Keratinocyte (primary cell): ENCODE measurements around the gene OAS3. TPM values are rescaled to one million over a fixed set of nuclear protein-coding genes. Genes with fewer than 3 reads are reported as not detected.

Experiments
- DNase-seq: peaks from one replicate; pipeline ENCODE4 v3.0.0-alpha.2; 2011; ENCODE audit warnings: low read depth, missing footprints, low spot score
- FAIRE-seq: peaks from 2 replicates; lab custom pipeline; 2011; peaks lifted over from hg19 to GRCh38; lab: Jason Lieb, UNC
- H2AFZ ChIP-seq: 2 replicates; pipeline ENCODE4 v1.6.0; 2012; ENCODE audit warnings: low read length, control low read depth, inconsistent platforms; ENCODE audit not compliant: control insufficient read depth
- H3K27ac ChIP-seq: 2 replicates; pipeline ENCODE4 v1.5.1; 2011; ENCODE audit warnings: low read length; ENCODE audit not compliant: control insufficient read depth, insufficient read depth
- H3K27me3 ChIP-seq: 3 replicates; pipeline ENCODE4 v1.6.0; 2011; ENCODE audit warnings: low read length; ENCODE audit not compliant: control insufficient read depth, insufficient read depth; ENCODE audit errors: extremely low read depth
- H3K36me3 ChIP-seq, 2 experiments: 2 replicates in 1 of 2; 3 replicates in 1 of 2; pipeline ENCODE4 v1.5.1; 2011; ENCODE audit warnings: low read length in 2 of 2, mild to moderate bottlenecking in 1 of 2; ENCODE audit not compliant: control insufficient read depth in 2 of 2, insufficient read depth in 2 of 2; ENCODE audit errors: extremely low read depth in 1 of 2
- H3K4me1 ChIP-seq: 3 replicates; pipeline ENCODE4 v1.5.1; 2011; ENCODE audit warnings: low read length; ENCODE audit not compliant: control insufficient read depth, insufficient read depth; ENCODE audit errors: extremely low read depth
- H3K4me2 ChIP-seq: 3 replicates; pipeline ENCODE4 v1.6.0; 2011; ENCODE audit warnings: low read depth, low read length; ENCODE audit not compliant: control insufficient read depth, insufficient read depth; ENCODE audit errors: extremely low read depth
- H3K4me3 ChIP-seq, 3 experiments: fragments of 200-600 bp in 1 of 3; sonication (generic) in 1 of 3; 2 replicates in 2 of 3; 3 replicates in 1 of 3; pipeline ENCODE4 v1.5.1; 2011 to 2016; ENCODE audit warnings: low read length in 3 of 3, mild to moderate bottlenecking in 3 of 3, control low read depth in 2 of 3, inconsistent platforms in 1 of 3, low read depth in 1 of 3, mixed read lengths in 1 of 3, mixed run types in 1 of 3, moderate library complexity in 1 of 3; ENCODE audit not compliant: control insufficient read depth in 2 of 3, insufficient read depth in 2 of 3; ENCODE audit errors: extremely low read depth in 1 of 3
- H3K79me2 ChIP-seq: 2 replicates; pipeline ENCODE4 v1.6.0; 2012; ENCODE audit warnings: low read length; ENCODE audit not compliant: control insufficient read depth, insufficient read depth
- H3K9ac ChIP-seq: 3 replicates; pipeline ENCODE4 v1.6.0; 2011; ENCODE audit warnings: low read length; ENCODE audit not compliant: control insufficient read depth, insufficient read depth; ENCODE audit errors: extremely low read depth
- H3K9me1 ChIP-seq: 3 replicates; pipeline ENCODE4 v1.6.0; 2011; ENCODE audit warnings: low read length; ENCODE audit not compliant: control insufficient read depth, insufficient read depth; ENCODE audit errors: extremely low read depth
- H3K9me3 ChIP-seq: 2 replicates; pipeline ENCODE4 v1.5.1; 2012; ENCODE audit warnings: low read depth, low read length; ENCODE audit not compliant: control insufficient read depth
- H4K20me1 ChIP-seq: 3 replicates; pipeline ENCODE4 v1.6.0; 2011; ENCODE audit warnings: low read length; ENCODE audit not compliant: control insufficient read depth, insufficient read depth; ENCODE audit errors: extremely low read depth
- CTCF ChIP-seq, 3 experiments: IDR thresholded peaks in 1 of 3; conservative IDR thresholded peaks in 1 of 3; optimal IDR thresholded peaks in 1 of 3; 2 replicates in 2 of 3; 3 replicates in 1 of 3; pipeline versions ENCODE3 to v1.5.1; 2011; ENCODE audit warnings: low read length in 3 of 3, mild to moderate bottlenecking in 3 of 3, moderate library complexity in 2 of 3, control low read depth in 1 of 3, inconsistent platforms in 1 of 3; ENCODE audit not compliant: insufficient read depth in 2 of 3; ENCODE audit errors: extremely low read depth in 1 of 3
- EZH2 ChIP-seq: IDR thresholded peaks from one replicate; pipeline ENCODE4 v1.6.1; 2012; ENCODE audit warnings: inconsistent platforms, mild to moderate bottlenecking, low read length, moderate library complexity
- dilution Hi-C: fragments of 300-500 bp; cut with MboI; formaldehyde crosslinking; loops from one replicate; pipeline ENCODE4 v1.7.0; 2020; ENCODE audit warnings: low sequenced_read_pairs; ENCODE audit not compliant: extremely low pct_ligation_motif_present
- polyA plus RNA-seq, 5 experiments: library from polyadenylated mRNA; depleted of rRNA in 3 of 5; stranded (reverse) in 3 of 5; stranded (forward) in 1 of 5; unstranded in 1 of 5; fragments of >200 nt; gene quantifications; 1 replicate in 1 of 5; 2 replicates in 3 of 5; 3 replicates in 1 of 5; pipeline versions ENCODE4 v1.2.1 to v1.2.3, GENCODE V29; 2011 to 2012; ENCODE audit warnings: missing spikeins in 2 of 5, low read depth in 1 of 5, low replicate concordance in 1 of 5

OAS3 gene
- polyA plus RNA-seq, 1 donor (not counting 4 experiments of a cell fraction or from before 2014, with no cell fraction given), result 59.2 TPM

GRCh38 chr12:112962561-112962960, 24.3 kb downstream of the OAS3 start:
- H2AFZ ChIP-seq, result no peak overlapping the region
- no peaks in the 10 kb centered on the region for H3K27me3 ChIP-seq
- DNase-seq (no peak), FAIRE-seq (no peak)
- no peaks in the 10 kb centered on the region for H3K9me1 ChIP-seq
- H3K4me3 ChIP-seq, result no peak overlapping the region
- H3K79me2 ChIP-seq, result no peaks in the 10 kb centered on the region
- no peaks in the 10 kb centered on the region for H3K9me3 ChIP-seq
- no peaks in the 10 kb centered on the region for H3K4me1 ChIP-seq
- H4K20me1 ChIP-seq, result no peaks in the 10 kb centered on the region
- no peak overlapping the region for H3K27ac ChIP-seq
- H3K4me2 ChIP-seq, result no peak overlapping the region
- H3K36me3 ChIP-seq, result peaks cover 36 to 40% of the 10 kb centered on the region in 2 experiments
- dilution Hi-C loops, result no loop called here
- no peak overlapping the region for H3K9ac ChIP-seq
- no peak for TF ChIP-seq CTCF (optimal IDR thresholded peaks at IDR 0.05 in 1 of 3, IDR thresholded peaks at IDR 0.05 in 1 of 3, conservative IDR thresholded peaks at IDR 0.05 in 1 of 3; ENCODE audit: extremely low read depth in 1 of 3, insufficient read depth in 2 of 3, low read length in 3 of 3)
- no peak for TF ChIP-seq EZH2

- Histone ChIP-seq H3K9me1 (no peaks in the 10 kb centered on the region), H3K27me3 (no peaks in the 10 kb centered on the region), H3K27ac (no peak overlapping the region), H4K20me1 (no peaks in the 10 kb centered on the region), H3K79me2 (no peaks in the 10 kb centered on the region), H3K9ac (no peak overlapping the region), H3K4me3 (no peak overlapping the region), H3K36me3 (peaks cover 36 to 46% of the 10 kb centered on the region in 2 experiments), H3K9me3 (no peaks in the 10 kb centered on the region), H3K4me2 (no peak overlapping the region), H2AFZ (no peak overlapping the region), H3K4me1 (no peaks in the 10 kb centered on the region)
- DNase-seq (no peak), FAIRE-seq (no peak)
- dilution Hi-C loops, result no loop called here
- TF ChIP-seq CTCF (optimal IDR thresholded peaks at IDR 0.05 in 1 of 3, IDR thresholded peaks at IDR 0.05 in 1 of 3, conservative IDR thresholded peaks at IDR 0.05 in 1 of 3; ENCODE audit: extremely low read depth in 1 of 3, insufficient read depth in 2 of 3, low read length in 3 of 3), result no peak
- TF ChIP-seq EZH2, result no peak
These were observed 25.1 kb downstream of the OAS3 start for GRCh38 chr12:112963227-112963861.
